OCI-LY1 (cell line): ENCODE data around the gene IFT88.

Source experiments
- CTCF ChIP-seq: fragments of 200-600 bp; sonication (generic), shearing (Covaris generic); IDR thresholded peaks from 2 replicates; pipeline ENCODE4 v1.5.1; 2017; ENCODE audit warnings: mild to moderate bottlenecking, antibody characterized with exemption, low read length, moderate library complexity, mixed read lengths
- EZH2 ChIP-seq: fragments of 200-600 bp; sonication (generic), shearing (Covaris generic); IDR thresholded peaks from 2 replicates; pipeline ENCODE4 v1.8.0; 2017; ENCODE audit warnings: borderline replicate concordance, mixed run types, mild to moderate bottlenecking, antibody characterized with exemption, low read length, moderate library complexity, mixed read lengths

DNA sequence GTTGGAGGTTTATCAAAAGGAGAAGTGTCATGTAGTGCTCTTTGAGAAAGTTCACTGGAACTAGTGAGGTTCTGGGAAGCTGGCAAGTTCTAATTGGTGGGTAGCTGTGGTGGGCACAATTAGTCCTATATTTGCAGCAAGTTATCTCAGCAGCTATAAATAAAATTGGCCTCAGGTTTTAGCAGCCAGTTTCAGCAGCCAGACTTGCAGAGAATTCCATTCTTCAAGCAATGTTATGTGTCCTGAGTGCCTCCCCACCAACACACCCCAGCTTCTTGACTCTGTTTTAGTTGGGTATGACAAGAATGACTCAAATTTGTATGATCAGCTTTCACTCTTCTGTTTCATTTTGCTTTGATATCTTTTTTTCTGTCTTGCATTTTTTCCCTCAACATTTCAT is 4.7 kb downstream of the IFT88 start:
- no peak for TF ChIP-seq CTCF
- no peak for TF ChIP-seq EZH2
